ENCODE results near the gene GPBAR1. TPM values are rescaled to one million over a fixed set of nuclear protein-coding genes. Genes with fewer than 3 reads are reported as not detected.

GPBAR1 gene
- total RNA-seq, 6 donors from 2014 or later: 0.33 to 6.4 (median 4.1) TPM

DNA sequence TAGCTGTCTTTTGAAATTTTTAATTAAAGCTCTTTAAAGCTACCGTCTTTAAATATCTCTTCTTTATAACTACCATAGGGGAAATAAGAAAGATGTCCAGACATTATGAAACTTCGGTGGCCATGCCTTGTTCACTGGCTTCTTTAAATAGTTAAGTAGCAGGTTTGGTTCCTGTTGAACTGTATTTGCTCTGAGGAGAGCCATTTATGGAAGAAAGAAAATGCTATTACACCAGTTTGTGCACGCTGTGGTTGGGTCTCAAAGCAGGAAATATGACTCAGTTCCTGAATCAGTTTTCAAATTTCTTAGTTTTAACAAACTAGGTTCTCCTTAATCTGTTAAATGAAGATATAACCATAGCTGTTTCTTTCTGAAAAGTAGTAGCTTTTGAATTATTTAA lies 31.6 kb upstream of the GPBAR1 start:
- TF ChIP-seq EP300 (IDR thresholded peaks at IDR 0.05): no peak
- TF ChIP-seq, protein P1, sequence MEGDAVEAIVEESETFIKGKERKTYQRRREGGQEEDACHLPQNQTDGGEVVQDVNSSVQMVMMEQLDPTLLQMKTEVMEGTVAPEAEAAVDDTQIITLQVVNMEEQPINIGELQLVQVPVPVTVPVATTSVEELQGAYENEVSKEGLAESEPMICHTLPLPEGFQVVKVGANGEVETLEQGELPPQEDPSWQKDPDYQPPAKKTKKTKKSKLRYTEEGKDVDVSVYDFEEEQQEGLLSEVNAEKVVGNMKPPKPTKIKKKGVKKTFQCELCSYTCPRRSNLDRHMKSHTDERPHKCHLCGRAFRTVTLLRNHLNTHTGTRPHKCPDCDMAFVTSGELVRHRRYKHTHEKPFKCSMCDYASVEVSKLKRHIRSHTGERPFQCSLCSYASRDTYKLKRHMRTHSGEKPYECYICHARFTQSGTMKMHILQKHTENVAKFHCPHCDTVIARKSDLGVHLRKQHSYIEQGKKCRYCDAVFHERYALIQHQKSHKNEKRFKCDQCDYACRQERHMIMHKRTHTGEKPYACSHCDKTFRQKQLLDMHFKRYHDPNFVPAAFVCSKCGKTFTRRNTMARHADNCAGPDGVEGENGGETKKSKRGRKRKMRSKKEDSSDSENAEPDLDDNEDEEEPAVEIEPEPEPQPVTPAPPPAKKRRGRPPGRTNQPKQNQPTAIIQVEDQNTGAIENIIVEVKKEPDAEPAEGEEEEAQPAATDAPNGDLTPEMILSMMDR (IDR thresholded peaks at IDR 0.05): no peak
- no peak for TF ChIP-seq POLR2A (IDR thresholded peaks at IDR 0.05)
- TF ChIP-seq POLR2AphosphoS5 (IDR thresholded peaks at IDR 0.05): no peak
- Histone ChIP-seq H3K4me3 (no peak overlapping the region), H3K36me3 (peaks cover 20 to 95% (median 80%) of the 10 kb centered on the region in 4 donors), H3K4me1 (peaks cover 33 to 63% (median 35%) of the 10 kb centered on the region in 4 donors), H3K27me3 (no peaks in the 10 kb centered on the region), H3K9me3 (no peaks in the 10 kb centered on the region), H3K27ac (peak overlapping the region; percentile 30 to 71 (median 49))
- DNase-seq: peak in 1 of 2 donors; percentile 56
- ATAC-seq (ENCODE audit: low FRiP score in 2 of 2): peak; percentile 77 to 85
- WGBS, 2 donors: 8 to 23% methylated on average over 3 of the region's 3 CpGs

DNA sequence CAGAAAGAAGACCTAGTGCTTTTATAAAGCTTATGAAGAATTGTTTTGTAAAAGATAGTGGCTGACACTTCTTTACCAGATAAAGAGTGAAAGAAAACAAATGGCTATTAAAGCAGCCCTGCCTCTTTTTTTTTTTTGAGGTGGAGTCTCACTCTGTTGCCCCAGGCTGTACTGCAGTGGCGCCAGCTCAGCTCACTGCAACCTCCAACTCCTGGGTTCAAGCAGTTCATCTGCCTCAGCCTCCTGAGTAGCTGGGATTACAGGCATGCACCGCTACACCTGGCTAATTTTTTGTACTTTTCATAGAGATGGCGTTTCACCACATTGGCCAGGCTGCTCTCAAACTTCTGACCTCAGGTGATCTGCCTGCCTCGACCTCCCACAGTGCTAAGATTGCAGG lies 31.0 kb upstream of the GPBAR1 start:
- DNase-seq (no peak), ATAC-seq (ENCODE audit: low FRiP score in 2 of 2) (no peak)
- Histone ChIP-seq H3K9me3 (no peaks in the 10 kb centered on the region), H3K36me3 (peaks cover 24 to 95% (median 80%) of the 10 kb centered on the region in 4 donors), H3K27ac (peak overlapping the region in 2 of 4 donors; percentile 30 to 71), H3K4me3 (no peak overlapping the region), H3K27me3 (no peaks in the 10 kb centered on the region), H3K4me1 (peaks cover 29 to 59% (median 32%) of the 10 kb centered on the region in 4 donors)
- WGBS, 2 donors: 83 to 86% methylated on average over 4 of the region's 4 CpGs
- no peak for TF ChIP-seq EP300 (IDR thresholded peaks at IDR 0.05)
- TF ChIP-seq POLR2AphosphoS5 (IDR thresholded peaks at IDR 0.05): no peak
- TF ChIP-seq POLR2A (IDR thresholded peaks at IDR 0.05): no peak
- TF ChIP-seq, protein P1 (IDR thresholded peaks at IDR 0.05): no peak

DNA sequence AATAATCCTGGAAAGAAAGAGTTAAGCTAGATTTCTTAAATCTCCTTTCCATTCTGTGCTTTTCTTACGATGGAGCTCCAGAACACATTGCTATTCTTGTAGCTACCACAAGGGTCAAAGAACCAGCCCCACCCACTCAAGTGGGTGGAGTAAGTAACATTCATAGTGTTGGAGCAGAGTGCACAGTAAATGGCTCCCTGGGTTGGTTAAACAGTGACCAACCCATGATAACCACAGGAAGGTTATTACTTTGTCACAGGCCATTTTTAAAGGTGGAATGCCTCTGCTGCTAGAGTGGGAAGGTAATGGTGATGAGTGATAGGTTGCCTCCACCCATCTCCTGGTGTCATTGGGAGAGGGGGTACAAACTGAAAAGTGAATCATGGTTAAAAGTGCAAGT lies 29.9 kb upstream of the GPBAR1 start:
- no peak overlapping the region for H3K4me3 ChIP-seq
- no peaks in the 10 kb centered on the region for H3K27me3 ChIP-seq
- H3K36me3 ChIP-seq: peaks cover 28 to 95% (median 80%) of the 10 kb centered on the region in 4 donors
- H3K4me1 ChIP-seq: peaks cover 29 to 48% (median 32%) of the 10 kb centered on the region in 4 donors
- ATAC-seq (ENCODE audit: low FRiP score in 2 of 2) (peak in 1 of 2 donors; percentile 57), DNase-seq (no peak)
- whole genome bisulfite sequencing, 2 donors: 4% methylated on average over 1 of the region's 1 CpG
- no peaks in the 10 kb centered on the region for H3K9me3 ChIP-seq
- H3K27ac ChIP-seq: peak overlapping the region in 1 of 4 donors; percentile 71
- TF ChIP-seq, protein P1 (IDR thresholded peaks at IDR 0.05): peak in 1 of 6 experiments; percentile 30
- TF ChIP-seq POLR2A (IDR thresholded peaks at IDR 0.05): no peak

DNA sequence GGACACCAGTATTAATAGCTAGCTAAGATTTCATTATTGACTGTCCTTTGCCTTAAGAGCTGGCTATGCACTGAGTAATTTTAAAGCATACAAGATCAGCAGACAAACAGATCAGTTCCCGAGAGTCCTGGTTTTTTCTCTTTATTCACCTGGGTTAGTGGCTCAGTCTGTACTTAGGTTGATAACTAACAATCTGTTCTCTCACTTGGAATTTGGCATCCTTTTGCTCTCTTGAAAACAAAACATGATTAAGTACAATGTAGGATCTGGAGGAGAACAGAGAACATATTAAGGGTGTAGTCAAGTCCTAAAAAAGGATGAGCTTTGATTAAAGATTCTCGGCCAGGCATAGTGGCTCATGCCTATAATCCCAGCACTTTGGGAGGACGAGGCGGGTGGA lies 27.3 kb upstream of the GPBAR1 start:
- Histone ChIP-seq H3K27me3 (no peaks in the 10 kb centered on the region), H3K36me3 (peaks cover 27 to 95% (median 79%) of the 10 kb centered on the region in 4 donors), H3K4me3 (no peak overlapping the region), H3K27ac (no peak overlapping the region), H3K4me1 (peaks cover 21 to 39% (median 25%) of the 10 kb centered on the region in 4 donors), H3K9me3 (no peaks in the 10 kb centered on the region)
- WGBS, 2 donors: 88 to 91% methylated on average over 4 of the region's 4 CpGs
- no peak for ATAC-seq (ENCODE audit: low FRiP score in 2 of 2)
- no peak for DNase-seq
- TF ChIP-seq EP300 (IDR thresholded peaks at IDR 0.05): no peak
- TF ChIP-seq POLR2A (IDR thresholded peaks at IDR 0.05): no peak
- TF ChIP-seq, protein P1 (IDR thresholded peaks at IDR 0.05): no peak
- TF ChIP-seq POLR2AphosphoS5 (IDR thresholded peaks at IDR 0.05): no peak

DNA sequence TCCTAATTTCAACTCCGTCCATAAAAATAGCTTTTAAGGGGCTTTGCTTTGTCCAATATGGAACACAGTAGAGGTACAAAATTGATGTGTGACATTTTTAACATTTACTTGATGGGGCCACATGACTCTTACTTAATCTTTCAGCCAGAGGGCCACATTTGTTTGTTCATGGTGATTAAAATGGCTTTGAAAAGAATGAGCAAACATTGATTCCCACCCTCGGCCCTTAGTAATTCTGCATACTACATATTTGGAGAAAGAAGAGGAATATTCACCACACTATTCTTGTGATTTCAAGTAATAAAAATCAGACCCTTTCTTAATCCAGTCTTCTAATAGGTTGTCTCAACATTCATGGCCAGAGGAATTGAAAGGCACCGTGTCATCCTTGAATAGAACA lies 26.3 kb upstream of the GPBAR1 start:
- ATAC-seq (ENCODE audit: low FRiP score in 2 of 2) (no peak), DNase-seq (no peak)
- 51 to 55% methylated on average over 3 of the region's 3 CpGs for WGBS, 2 donors
- TF ChIP-seq POLR2A (IDR thresholded peaks at IDR 0.05) (no peak), EP300 (IDR thresholded peaks at IDR 0.05) (no peak), POLR2AphosphoS5 (IDR thresholded peaks at IDR 0.05) (no peak)
- TF ChIP-seq, protein P1 (IDR thresholded peaks at IDR 0.05): no peak
- H3K27me3 ChIP-seq: no peaks in the 10 kb centered on the region
- peaks cover 12 to 29% (median 15%) of the 10 kb centered on the region in 4 donors for H3K4me1 ChIP-seq
- H3K9me3 ChIP-seq: no peaks in the 10 kb centered on the region
- peaks cover 36 to 97% (median 85%) of the 10 kb centered on the region in 4 donors for H3K36me3 ChIP-seq
- H3K4me3 ChIP-seq: no peak overlapping the region
- no peak overlapping the region for H3K27ac ChIP-seq

Data from upper lobe of left lung (tissue), 6 donors.